M059J (cell line): Measurements from ENCODE around the gene SYNGR3. TPM values are rescaled to one million over a fixed set of nuclear protein-coding genes. Genes with fewer than 3 reads are reported as not detected.

Source experiments
- DNase-seq: peaks from one replicate; pipeline ENCODE4 v3.0.0-alpha.2; 2012; ENCODE audit warnings: low read depth
- total RNA-seq: library from RNA; depleted of rRNA; stranded (reverse); fragments of >200 nt; shearing (Covaris generic); gene quantifications from 2 replicates; pipeline ENCODE4 v1.2.3, GENCODE V29; 2014

Gene SYNGR3
- total RNA-seq, 1 experiment from 2014 or later: 7.1 TPM

DNA sequence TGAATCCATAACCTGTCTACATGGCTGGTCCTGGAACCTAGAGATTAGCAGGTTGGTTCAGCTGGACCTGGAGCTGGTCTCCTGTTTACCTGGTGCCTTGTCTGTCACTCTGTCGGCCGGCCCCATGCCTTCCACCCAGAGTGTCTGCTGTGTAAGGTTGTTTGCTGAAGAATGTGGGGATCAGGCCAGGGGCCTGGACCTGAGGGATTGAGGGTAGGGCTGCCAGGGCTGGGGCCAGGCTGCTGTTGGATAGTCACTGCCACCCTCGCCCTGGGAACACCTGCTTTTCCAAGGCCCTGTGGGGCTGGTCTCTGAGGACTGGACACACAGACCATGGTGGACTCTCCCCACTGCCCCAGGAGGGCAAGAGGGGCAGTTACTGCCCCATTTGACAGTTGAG is 38.4 kb downstream of the SYNGR3 start:
- DNase-seq: no peak

DNA sequence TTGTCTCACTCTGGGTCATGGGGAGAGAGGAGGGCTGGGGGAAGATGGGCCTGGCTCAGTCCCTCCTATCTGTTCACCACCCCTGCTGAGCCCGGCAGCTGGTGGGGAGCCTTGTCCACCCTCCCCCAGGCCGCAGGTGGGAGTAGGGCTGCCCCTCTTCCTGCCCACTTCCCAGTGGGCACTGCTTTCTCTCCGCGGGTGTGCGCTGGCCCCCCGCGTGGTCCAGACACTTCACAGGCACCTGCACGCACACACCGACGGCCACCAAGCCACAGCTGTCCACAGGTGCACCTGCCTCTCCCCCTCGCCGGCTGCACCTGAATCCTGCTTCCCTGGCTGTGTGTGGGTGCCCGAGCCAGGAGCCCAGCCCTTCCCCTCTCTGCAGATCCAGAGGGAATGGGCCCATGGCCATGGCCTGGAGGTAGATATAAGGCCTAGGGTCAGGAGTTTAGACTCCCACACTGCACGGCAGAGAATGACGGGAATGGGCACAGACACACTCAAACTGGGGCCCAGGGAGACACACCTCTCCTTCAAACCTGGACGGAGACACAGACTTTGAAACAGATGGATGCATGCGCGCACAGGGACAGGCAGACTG is 39.0 kb downstream of the SYNGR3 start:
- DNase-seq: no peak

DNA sequence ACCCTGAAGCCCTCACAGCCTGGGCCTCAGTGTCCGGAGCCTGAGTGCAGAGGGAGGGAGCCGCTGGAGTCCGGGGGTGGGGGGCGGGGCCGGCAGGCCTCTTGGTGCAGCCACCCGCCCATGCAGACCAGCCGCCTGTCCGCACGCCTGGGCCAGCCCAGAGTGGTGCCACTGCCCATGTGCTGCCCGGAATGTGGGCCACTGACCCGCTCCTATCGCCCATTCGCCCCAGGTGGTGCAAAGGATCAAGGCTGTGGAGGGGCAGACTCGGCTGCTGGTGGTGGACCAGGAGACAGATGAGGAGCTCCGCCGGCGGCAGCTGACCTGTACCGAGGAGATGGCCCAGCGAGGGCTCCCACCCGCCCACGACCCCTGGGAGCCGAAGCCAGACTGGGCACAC is 39.6 kb downstream of the SYNGR3 start:
- DNase-seq: no peak

DNA sequence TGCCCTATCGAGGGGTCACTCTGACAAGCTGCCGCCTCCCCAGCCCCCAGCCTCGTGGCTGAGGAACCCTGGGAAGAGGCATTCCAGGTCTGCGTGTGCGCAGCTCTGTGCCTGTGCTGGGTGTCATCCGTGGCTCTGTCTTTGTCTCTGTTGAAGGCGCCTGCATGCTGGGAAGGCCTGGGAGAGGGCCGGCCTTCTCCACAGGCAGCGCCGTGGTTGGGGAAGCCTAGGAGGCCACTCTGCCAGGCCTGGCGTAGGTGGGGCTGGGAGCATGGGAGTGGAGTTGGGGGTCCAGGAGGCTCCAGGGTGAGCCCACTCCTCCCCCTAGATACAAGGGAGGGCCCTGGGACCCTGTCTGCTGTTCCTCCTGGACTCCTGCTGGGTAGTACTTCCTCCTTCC is 40.3 kb downstream of the SYNGR3 start:
- no peak for DNase-seq

DNA sequence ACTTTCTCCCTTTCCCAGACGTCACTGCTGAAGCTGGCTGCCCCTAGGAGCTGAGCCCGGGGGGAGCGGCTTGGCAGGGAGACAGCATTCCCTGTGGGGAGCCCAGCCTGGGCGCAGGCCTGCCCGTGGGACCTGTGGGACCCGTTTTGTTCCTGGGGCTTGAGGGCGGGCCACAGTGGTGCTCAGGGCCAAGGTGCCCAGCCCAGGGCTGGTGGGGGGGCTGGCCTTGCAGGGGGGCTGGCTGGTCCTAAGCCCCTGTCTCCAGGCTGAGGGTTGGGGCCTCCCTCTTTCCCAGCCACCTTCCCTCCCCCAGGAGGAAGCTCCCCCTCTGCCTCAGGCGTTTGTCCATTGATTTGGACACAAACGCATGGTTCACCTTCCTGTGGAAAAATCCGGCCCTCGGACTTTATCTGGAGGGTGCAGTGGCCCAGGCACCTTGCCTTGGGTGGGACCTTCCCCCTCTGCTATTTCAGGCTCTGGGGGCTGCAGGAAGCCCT is 41.4 kb downstream of the SYNGR3 start:
- DNase-seq: no peak

DNA sequence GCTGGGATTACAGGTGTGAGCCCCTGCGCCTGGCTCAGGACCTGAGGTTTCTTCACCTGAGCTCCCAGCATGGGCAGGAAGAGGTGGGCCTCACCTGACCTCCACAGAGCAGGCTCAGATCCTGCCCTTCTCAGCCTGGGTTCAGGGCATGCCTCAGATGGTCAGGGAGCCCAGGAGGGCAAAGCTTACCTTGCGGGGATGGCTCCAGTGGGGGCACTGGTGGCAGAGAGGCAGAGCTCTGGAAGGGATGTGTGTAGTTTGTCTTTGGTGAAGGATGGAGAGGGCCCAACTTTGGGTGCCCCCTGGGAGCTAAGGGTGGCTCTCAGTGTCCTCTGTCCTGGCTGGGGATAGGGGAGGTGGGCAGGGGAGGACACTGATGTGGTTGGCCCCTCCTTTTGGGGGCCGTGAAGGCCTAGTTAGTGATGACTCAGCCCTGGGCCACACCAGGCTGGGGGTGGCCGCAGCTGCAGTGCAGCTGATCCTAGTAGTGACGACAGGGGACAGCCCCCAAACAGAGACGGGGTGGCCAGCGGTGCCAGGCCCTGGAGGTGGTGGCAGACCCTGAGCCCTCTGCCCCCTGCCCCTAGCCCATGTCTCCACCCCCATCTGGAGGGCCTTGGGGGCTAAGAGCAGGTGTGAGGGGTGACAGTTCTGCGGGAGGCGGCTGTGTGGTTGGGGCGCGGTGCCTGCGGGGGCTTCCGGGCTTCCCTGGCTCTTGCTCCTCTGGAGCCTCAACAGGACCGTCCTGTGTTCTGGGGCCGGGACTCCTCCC is 42.7 kb downstream of the SYNGR3 start:
- DNase-seq: peak; percentile 73

DNA sequence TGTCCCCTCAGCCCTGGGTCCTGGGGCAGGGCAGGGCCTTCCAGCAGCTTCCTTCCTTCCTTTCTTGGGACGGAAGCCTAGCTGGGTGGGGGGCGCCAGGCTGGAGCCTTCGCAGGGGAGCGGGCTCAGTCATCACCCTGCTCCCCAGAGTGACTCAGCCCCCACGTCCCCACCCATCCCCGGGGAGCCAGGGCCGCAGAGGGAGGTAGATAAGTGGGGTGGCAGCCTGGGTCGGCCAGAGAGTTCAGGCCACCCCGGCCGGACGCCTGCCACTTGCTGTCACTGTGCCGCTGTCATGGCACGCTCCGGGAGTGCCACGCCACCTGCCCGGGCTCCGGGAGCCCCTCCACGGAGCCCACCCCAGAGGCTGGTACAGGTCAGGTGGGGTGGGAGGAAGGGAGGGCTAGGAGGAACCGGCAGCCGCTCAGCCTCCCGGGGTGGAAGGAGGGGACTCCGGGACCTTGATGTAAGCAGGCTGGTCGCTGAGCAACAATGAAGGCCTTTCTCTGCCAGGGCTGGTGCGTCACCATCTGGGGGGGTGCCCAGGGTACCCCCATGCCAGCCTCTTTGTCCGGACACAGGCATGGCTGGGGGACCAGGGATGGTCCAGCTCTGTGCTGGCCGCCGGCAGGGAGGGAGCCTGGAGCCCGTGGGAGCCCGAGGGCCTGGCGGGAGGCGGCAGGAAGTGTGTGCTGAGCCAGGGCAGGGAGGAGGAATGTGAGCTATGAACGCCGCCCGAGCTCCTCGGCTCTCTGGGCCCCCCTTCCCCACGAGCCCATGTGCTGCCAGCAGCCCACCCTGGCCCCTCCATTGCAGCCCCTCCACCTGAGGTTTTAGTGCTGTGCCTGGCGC is 43.5 kb downstream of the SYNGR3 start:
- peak; percentile 90 for DNase-seq

DNA sequence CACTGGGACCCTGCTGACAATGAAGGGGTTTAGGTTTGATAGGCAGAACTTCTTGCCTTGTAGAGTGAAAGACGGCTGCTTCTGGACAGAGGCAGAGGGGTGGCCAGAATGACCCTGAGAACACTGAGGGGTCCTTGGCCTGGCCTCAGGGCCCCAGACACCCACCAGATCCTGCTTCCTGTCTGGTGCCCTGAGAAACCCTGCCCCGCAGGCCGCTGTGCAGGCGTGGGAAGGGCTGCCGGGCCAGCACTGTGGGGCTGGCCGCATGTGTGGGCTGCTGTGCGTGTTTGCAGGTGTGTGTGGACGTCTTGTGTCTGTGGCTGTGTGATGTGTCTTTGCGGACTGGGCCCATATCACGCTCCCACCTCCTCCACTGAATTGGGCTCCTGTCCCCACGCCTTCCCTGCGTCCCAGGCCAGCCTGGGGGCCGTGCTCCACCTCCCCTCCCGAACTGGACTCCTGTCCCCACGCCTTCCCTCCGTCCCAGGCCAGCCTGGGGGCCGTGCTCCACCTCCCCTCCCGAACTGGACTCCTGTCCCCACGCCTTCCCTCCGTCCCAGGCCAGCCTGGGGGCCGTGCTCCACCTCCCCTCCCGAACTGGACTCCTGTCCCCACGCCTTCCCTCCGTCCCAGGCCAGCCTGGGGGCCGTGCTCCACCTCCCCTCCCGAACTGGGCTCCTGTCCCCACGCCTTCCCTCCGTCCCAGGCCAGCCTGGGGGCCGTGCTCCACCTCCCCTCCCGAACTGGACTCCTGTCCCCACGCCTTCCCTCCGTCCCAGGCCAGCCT is 44.3 kb downstream of the SYNGR3 start:
- DNase-seq: peak; percentile 30

DNA sequence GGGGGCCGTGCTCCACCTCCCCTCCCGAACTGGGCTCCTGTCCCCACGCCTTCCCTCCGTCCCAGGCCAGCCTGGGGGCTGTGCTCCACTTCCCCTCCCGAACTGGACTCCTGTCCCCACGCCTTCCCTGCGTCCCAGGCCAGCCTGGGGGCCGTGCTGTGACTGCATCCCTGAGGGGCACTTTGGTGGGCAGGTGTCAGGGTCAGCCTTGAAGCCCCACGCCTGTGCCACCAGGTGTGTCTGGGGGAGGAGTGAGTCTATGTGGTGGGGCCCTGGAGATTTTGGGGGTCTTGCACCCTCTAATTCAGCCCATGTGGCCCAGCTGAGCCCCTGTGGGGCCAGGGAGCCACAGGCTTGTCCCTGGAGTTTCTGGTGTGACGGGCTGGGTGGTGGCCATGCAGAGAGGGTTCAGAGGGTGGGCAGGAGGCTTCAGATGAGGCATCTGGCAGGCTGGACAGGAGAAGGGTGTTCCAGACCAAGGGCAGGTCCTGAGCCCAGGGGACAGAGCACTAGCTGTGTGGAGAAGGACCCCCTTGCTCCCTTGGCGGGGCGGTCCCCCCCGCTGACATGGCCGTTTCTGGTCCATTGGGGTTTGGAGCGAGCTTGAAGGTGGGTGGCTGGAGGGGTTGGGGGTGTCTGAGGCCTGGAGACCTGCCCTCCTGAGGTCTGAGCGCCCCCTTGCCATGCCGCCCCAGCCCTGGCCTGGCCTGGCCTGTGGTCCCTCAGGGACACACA is 45.1 kb downstream of the SYNGR3 start:
- DNase-seq: no peak

DNA sequence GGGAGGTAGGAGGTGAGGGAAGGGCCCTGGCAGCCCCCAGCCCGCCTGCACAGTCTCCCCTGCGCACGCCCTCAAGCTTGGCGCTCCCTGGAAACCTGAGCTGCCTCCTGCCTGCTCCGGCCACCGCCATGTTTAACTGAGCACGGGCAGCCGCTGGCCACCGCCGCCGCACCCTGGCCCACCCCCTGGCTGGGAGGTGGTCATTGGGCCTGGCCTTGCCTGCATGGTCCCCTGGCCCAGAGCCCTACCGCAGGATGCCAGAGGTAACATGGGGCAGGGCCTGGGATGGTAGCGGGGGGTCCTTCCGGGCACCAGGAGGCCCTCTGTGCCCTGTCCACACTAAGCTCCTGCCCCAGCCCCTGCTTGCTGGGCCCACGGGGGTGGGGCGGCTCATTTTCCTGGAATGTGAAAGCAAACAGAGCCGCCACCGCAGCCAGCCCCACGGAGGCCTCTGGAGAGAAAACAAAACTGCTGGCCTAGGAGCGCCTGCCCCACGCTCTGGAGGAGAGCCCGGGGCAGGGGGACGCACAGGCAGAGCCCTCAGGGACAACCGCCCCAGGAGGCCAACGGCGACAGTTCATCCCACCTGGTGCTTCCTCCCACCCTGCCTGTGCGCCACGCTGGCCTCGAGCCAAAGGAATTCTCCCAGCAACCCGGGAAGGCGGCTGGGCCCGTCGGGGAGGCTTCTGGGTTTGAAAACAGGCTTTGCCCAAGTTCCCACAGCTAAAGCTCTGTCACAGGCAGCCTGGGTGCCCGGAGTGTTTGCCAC is 45.8 kb downstream of the SYNGR3 start:
- DNase-seq: peak; percentile 95

DNA sequence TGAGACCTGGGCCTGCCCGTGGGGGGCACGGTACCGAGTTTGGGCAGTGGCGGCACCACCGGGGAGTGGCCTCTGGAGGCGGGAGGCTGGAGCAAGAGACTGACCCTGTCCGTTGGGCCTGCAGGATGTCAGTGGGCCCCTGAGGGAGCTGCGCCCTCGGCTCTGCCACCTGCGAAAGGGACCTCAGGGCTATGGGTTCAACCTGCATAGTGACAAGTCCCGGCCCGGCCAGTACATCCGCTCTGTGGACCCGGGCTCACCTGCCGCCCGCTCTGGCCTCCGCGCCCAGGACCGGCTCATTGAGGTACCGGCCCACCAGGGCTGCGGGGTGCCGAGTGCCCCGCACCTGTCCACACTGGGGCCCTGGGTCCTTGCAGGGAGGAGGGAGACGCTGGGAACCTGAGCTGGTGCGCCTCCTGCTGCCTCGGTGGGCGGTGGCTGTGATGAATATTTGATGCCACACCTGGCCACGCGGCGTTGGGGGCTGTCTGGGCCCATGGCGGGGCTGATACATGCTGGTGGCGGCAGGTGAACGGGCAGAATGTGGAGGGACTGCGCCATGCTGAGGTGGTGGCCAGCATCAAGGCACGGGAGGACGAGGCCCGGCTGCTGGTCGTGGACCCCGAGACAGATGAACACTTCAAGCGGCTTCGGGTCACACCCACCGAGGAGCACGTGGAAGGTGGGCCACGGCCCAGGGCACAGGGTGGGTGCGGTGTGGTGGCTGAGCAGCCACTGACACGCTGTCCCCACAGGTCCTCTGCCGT is 46.6 kb downstream of the SYNGR3 start:
- DNase-seq: no peak

DNA sequence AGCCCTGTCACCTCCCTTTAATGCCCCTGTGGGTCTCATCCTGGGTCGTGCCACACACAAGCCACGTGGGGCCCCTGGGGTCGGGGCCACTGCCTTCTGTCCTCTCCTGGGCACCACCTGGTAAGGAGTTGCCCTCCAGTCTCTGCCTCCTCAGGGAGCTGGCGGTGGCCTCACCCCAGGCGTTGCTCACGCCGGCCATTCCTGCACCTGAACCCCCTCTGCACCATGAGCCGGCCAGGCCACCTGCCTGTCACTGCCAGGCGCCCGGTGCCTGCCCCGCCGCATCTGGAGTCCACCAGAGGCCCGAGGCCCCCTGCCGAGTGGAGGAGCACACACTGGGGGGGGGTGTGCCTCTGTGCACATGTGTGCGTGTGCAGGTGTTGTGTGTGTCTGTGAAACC is 47.3 kb downstream of the SYNGR3 start:
- DNase-seq: no peak

DNA sequence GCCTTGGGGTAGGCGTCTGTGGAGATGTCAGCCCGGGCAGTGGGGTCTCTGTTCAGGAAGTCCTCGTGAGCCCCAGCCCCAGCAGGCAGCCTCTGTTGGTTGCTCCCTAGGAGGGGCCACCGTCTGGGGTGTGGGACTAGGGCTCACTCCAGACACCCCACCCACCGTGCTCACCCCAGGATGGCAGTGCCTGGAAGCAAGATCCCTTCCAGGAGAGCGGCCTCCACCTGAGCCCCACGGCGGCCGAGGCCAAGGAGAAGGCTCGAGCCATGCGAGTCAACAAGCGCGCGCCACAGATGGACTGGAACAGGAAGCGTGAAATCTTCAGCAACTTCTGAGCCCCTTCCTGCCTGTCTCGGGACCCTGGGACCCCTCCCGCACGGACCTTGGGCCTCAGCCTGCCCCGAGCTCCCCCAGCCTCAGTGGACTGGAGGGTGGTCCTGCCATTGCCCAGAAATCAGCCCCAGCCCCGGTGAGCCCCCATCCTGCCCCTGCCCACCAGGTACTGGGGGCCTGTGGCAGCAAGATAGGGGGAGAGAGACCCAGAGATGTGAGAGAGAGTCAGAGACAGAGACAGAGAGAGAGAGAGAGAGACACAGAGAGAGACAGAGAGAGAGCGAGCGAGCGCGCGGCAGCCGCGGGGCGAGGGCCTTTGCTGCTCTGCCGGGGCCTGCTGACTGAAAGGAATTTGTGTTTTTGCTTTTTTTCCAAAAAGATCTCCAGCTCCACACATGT is 48.0 kb downstream of the SYNGR3 start:
- DNase-seq: no peak

DNA sequence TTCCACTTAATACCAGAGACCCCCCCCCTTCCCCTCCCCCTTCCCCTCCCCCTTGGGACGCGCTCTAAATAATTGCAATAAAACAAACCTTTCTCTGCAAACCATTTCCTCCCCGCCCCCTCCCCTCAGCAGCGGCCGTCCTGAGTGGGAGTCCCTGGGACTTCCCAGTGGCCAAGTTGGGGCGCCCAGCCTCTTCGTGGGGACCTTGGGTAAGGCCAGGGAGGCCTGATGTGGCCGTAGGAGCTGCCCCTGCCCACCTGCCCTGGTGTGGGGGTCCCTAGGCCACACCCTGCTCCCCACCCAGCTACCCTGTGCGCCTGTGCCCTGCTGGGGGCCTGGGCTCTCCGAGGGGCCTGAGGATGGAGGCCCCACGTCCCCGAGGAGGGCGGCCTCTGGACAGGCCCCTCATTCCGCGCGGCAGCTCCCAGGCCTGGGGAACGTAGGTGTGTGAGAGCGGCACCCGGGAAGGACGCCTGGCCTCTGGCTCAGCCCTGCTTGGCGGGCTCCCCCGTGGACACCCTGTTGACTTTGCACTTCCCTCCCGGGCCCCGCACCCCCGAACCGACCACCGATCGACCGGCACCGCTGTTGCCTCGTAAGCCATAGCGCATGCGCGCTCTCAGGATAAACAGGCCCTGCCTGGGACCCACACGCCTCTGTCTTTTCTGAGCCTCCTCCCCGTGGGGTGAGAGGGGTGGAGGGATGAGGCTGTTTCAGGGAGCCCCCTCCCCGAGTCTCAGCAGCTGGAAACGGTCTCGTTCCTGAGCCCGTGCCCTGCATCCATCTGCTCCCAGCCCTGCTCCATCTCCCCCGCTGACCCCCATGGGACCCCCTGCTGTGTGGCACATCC is 48.8 kb downstream of the SYNGR3 start:
- no peak for DNase-seq

DNA sequence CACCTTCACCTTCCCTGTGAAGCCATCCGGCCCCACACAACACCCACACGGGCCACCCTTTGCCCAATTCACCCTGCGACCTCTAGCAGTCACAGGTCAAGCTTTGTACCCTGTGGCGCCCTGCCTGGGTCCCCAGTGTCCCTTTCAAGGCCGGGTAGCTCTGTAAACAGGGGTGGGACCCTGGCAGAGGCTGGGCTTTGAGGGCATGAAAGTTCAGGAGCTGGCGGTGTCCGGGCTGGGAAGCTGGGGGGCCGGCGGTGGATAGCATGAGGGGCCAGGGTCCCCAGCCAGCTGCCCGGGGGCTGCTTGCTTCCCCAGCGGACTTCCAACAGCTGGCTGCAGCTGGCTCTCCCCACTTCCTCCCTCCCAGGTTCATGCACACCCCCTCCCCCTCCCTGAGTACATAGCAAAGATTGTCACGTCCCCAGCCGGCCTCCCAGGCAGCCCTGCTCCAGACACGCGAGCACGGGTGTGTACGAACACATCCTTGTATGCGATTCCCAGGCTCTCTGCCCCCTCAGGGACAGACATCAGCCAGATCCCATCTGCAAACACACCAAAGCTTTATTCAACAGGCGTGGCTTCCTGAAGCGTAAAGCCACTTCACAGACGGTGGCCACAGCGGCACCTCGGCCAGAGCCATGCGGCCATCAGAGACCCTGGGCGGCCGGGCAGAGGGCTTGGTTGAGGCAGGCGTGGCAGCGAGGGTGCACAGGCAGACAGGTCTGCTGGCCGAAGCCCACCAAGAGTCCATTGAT is 49.7 kb downstream of the SYNGR3 start:
- DNase-seq: peak; percentile 72

DNA sequence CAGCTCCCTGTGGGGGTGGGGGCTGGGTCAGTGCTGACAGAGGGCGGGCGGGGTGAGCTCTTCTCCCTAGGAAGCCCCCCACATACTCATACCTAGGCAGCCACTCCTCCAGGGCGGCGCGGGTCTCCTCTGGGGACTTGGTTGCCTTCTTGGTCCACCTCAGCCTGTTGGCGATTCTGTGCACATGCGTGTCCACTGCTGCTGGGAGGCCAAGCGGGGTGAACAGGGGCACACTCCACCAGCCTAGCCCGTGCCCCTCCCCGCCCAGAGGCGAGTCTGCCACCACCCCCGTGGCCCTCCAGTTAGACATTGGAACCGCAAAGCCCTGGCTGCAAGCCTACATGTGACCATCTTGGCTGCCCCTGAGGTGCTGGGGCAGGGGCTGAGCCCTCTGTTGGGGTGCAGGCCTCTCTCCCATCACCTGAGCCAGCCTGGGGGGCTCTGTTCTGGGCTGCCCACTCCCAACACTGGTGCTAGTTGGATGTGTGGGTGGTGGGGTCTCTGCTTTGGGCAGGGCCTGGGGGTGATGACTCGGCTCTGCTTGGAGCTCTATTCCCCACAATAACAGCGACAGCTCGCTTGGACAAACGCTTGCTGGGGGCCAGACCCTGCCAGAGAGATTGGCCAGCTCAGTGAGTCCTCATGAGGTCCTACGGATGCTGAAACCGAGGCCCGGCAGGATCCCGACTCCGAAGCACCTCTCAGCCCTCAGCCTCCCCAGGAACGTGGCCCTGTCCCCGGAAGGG is 50.4 kb downstream of the SYNGR3 start:
- DNase-seq: peak; percentile 73
